GM19372 (cell line): Measurements from ENCODE around the gene PRX.
"Not testable (repeated sequence)": the region's sequence is repeated elsewhere in the genome, so short reads cannot be mapped to it uniquely, and the experiment has no call there.

Experiments
- ATAC-seq: cut with Tn5 transposase; IDR thresholded peaks from one replicate; pipeline ENCODE4 v1.9.1; 2021; ENCODE audit warnings: mild to moderate bottlenecking, low read depth, moderate library complexity; ENCODE audit not compliant: unreplicated experiment

The PRX gene

GRCh38 chr19:40438284-40438683 is 25.1 kb upstream of the PRX start:
- no peak for ATAC-seq

- ATAC-seq, result no peak
Observed at GRCh38 chr19:40433391-40434216, 20.4 kb upstream of the PRX start.

GRCh38 chr19:40432760-40433159 is 19.6 kb upstream of the PRX start:
- ATAC-seq, result not testable (repeated sequence)

- no peak for ATAC-seq
Observed at GRCh38 chr19:40431698-40432097, 18.5 kb upstream of the PRX start.

GRCh38 chr19:40430242-40430641 is 17.1 kb upstream of the PRX start:
- ATAC-seq, result not testable (repeated sequence)

GRCh38 chr19:40428197-40428596 is 15.0 kb upstream of the PRX start:
- not testable (repeated sequence) for ATAC-seq

- ATAC-seq, result peak; percentile 86
Observed at GRCh38 chr19:40425450-40426287, 12.5 kb upstream of the PRX start, which contains the start of gene SERTAD1. TSS of gene SERTAD1 (minus strand) at chr19:40425992. CDS start at chr19:40423546, 2,446 bp downstream.

GRCh38 chr19:40424637-40425449 is 11.7 kb upstream of the PRX start:
- no peak for ATAC-seq

- no peak for ATAC-seq
Observed at GRCh38 chr19:40423938-40424337, 10.8 kb upstream of the PRX start.

GRCh38 chr19:40422748-40423566 is 9.8 kb upstream of the PRX start:
- ATAC-seq, result no peak

GRCh38 chr19:40421993-40422747 is 9.0 kb upstream of the PRX start:
- ATAC-seq, result no peak

- ATAC-seq, result no peak
Observed at GRCh38 chr19:40420766-40421765, 7.9 kb upstream of the PRX start.

- ATAC-seq, result no peak
Observed at GRCh38 chr19:40420451-40420765, 7.2 kb upstream of the PRX start.

- ATAC-seq, result no peak
Observed at GRCh38 chr19:40419780-40420179, 6.6 kb upstream of the PRX start.

- ATAC-seq, result no peak
Observed at GRCh38 chr19:40419066-40419612, 6.0 kb upstream of the PRX start.

GRCh38 chr19:40418040-40418439 is 4.9 kb upstream of the PRX start:
- ATAC-seq, result no peak

- ATAC-seq, result no peak
Observed at GRCh38 chr19:40417643-40417981, 4.4 kb upstream of the PRX start.
